Measurements from ENCODE around the gene ATG4B.

The ATG4B gene

GRCh38 chr2:241668354-241668753, 30.9 kb downstream of the ATG4B start:
- DNase-seq = no peak

GRCh38 chr2:241668839-241669238, 31.3 kb downstream of the ATG4B start:
- no peak for DNase-seq

- DNase-seq = no peak
Observed at GRCh38 chr2:241670333-241671110, 33.0 kb downstream of the ATG4B start.

DNA sequence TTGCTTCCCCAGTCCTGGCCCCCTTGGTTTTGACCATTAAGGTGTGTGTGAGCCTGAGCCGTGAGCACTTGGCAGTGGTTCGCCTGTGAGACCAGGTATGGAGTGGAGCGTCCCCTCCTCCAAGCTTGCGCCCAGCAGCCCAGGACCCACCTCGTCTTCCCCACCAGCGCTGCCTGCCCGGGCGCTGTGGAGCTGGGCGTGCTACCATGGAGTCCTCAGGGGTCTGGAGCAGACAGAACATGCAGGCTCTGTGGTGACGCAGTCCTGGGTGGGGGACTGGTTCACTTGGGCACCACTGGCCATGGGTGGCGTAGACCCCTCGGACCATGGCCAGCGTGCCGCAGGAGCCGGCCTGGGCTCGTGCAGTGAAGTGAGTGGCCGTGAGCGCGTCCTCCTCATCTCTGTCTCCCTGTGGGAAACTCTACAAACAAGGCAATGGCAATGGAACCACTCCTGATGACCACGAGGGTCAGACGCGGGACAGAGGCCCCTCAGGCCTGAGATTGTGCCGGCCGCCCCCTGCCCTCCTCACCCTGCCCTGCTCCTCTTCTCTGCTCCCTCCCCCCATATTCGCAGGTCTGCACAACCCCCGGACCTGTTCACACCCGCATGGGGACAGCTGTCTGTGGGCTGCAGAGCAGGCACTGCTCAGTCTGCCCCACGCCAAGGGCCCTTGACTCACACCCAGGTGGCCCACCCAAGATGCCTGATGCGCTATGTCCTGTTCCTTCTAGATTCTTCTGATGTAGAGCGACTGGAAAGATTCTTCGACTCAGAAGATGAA, 34.2 kb downstream of the ATG4B start:
- DNase-seq = no peak

- DNase-seq = no peak
Observed at GRCh38 chr2:241672243-241673188, 35.0 kb downstream of the ATG4B start.

GRCh38 chr2:241673189-241673663, 35.7 kb downstream of the ATG4B start:
- no peak for DNase-seq

DNA sequence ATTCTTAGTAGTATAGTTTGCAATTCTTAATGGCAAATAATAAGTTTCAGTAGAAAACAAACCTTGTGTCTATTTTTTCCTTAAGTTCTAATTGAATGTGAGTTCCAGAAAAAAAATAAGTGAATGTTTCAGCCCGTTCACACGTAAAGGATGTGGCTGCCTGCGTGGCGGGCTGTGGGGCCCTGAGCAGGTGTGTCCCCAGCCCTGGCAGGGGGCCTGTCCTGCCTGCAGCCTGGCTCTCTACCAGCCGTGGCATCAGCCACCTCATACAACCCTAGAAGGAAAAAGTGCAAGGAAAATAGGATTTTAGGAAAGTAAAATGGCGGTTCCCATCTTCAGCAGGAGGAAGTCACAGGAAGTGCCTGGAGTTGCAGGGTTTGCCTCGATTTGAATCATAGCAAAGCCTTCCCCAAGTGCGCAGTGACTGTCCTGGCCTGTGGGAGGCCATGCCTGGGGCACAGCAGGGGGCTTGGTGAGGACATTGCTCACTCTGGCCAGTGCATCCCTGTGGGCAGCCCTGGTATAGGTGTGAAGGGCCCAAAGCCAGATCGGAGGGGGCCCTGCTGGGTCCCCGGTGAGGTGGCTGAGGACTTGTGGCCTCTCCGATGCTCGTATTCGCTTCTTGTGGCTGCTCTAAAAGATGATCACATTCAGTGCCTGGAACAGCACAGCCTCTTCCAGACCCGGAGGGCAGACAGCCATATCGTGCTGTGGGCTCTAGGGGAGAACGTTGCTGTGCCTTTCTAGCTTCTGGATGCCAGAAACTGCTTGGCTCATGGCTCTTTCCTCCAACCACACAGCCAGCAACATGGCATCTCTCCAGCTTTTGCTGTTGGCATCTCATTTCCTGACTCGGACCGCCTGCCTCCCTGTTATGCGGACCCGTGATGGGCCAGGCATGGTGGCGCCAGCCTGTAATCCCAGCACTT, 36.6 kb downstream of the ATG4B start:
- DNase-seq = no peak

DNA sequence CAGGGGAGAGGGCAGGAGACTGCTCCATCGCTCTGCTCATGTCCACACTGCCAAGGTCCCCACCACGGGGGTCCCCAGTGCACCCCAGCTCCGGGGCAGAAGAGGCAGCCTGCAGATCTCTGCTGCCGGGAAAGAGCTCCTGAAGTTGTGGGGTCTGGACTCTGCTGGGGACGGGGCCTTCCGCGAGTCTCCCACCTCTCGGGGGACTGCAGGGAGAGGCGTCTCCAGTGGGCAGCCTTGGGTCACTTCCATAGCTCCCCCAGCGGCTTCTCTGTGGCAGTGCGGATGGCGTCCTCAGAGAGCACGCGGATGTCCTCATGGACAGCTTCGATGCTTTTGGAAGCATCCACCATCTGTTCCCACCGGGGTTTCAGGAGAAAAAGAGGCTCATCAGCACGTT, 38.4 kb downstream of the ATG4B start:
- no peak for DNase-seq

GRCh38 chr2:241676665-241677064, 39.2 kb downstream of the ATG4B start:
- no peak for DNase-seq

DNA sequence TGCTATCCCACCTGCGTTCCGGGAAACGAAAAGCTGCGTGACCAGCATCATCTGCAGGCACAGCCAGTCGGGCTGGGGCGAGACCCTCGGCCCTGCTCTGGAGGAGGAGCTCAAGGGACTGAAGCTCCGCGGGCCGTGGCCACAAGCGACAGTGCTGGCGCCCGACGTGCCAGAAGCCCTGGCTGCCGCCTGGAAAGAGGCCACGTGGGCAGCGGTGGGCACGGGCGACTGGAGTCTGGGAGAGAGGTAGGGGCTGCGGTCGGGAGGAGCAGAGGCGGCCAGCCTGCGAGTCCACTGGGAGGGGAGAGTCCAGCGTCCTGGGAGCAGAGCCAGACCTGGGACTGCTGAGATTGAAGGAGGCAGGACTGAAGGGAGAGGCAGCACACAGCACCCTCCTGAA, 39.9 kb downstream of the ATG4B start:
- DNase-seq = no peak

DNA sequence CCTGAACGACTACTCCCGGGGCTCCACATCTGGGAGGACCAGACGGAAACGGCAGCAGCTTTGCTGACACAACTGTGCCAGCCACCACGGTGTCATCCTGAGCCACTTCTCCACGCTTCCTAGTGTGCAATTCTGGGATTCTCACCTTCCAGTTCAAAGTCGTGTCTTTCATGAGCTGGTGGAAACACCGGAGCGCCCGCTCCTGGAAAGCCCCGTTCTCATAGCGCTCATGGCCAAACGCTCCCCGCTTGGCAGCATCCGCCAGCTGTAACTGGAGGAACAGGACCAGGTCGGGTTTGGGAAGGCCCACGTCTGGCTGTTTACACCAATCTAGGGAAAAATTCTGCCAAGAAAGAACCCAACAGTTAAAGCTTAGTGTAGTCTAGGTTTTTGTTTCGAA, 40.8 kb downstream of the ATG4B start:
- no peak for DNase-seq

DNA sequence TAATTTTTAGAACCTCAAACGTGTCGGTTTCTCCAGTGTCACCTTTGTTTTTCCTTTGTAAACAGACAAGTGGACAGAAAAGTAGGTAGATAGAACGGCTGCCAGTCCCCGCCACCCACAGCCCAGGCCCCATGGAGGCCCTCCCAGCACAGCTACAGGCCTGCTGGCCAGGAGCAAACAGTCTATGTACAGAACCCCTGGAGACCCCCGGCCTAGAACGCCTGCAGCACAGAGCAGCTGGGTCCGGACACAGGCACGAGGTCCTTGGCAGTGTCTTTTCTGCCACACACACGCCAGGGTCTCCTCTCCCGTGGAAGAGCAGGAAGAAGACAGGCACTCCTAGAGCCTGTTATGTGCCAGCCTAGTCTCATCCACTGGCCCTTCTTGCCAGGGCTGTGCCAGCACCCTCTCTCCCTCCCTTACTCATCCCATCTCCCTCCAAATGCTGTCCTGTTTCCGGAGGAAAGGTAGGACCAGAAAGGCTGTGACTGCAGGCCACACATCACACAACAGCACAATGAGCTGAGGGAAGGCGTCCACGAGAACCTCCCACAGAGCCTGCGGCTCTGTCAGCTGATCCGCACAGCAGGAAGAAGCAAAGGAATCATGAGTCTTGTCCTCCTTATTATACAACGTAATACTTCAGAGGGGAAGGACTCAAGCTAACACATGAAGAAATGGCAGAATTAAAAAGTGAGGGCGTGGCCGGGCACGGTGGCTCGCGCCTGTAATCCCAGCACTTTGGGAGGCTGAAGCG, 41.5 kb downstream of the ATG4B start:
- no peak for DNase-seq

DNA sequence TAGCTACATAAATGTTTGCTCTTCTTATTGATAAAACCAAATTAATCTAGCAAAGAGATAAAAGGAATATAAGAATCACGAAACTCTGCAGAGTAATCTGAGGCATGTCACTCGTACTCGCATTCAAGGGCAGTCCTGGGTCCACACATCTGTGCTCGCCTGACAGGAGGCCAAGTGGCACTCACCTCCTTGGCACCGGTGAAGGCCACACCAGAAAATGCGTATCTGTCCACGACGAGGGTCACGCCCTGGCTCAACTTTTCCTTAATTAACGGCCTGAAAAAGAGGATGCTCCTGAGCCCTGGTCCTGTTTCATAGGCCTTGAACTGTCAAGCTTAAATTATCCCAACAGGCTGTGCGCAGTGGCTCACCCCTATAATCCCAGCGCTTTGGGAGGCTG, 42.6 kb downstream of the ATG4B start:
- no peak for DNase-seq

GRCh38 chr2:241680827-241681599, 43.5 kb downstream of the ATG4B start:
- peak; percentile 73 for DNase-seq

- no peak for DNase-seq
Observed at GRCh38 chr2:241686324-241686649, 48.8 kb downstream of the ATG4B start.

GRCh38 chr2:241686650-241687425, 49.3 kb downstream of the ATG4B start, which contains the start of gene DTYMK:
Gene DTYMK (minus strand): TSS chr2:241686815. CDS start chr2:241686783, 32 bp downstream.
- DNase-seq = peak; percentile 97

- DNase-seq = no peak
Observed at GRCh38 chr2:241689306-241689705, 51.8 kb downstream of the ATG4B start.

DNA sequence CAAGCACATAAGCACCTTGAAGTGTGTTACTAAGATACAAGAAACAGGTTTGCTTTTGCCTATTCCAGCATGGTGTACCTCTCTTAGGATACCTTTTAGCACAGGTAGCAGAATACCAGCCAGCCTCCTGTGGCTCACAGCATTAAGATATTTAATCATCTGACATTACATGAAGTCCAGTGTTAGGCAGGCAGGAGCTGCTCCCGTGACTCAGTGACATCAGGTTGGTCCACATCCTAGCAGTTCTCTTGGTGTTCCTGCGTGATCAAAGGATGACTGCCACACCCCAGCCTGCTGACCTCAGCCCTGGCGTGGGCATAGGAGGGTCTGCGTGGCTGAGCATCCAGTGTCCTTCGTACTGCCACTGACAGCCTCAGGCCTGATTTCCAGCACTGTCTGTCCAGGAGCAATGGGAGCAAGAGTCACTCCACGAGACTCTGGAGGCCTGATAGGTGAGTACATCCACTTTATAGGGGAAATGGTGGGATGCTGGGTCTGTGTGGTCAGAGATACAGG, 52.8 kb downstream of the ATG4B start:
- DNase-seq = no peak

DNA sequence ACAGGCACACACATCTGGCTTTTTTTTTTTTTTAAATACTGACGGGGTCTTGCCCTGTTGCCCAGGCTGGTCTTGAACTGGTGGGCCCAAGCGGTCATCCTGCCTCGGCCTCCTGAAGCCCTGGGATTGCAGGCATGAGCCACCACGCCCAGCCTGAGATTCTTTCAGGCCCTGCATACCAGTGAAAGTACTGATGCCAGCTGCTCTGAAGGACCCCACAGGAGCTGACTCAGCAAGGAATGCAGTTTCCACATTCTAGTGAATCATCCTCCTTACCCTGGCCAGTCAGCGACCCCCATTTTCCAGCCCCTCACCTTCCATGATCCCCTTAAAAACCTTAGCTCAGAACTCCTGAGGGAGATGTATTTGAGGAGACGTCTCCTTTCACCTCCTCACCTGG, 55.0 kb downstream of the ATG4B start:
- no peak for DNase-seq

Data from islet precursor cell (in vitro differentiated cells).